GF-D8 (cell line): ENCODE data around the gene RILPL1.
"Not testable (repeated sequence)": the region's sequence is repeated elsewhere in the genome, so short reads cannot be mapped to it uniquely, and the experiment has no call there.

ENCODE experiments used
- DNase-seq: peaks from one replicate; lab custom pipeline; 2025; lab: John Stamatoyannopoulos, UW

Gene RILPL1

DNA sequence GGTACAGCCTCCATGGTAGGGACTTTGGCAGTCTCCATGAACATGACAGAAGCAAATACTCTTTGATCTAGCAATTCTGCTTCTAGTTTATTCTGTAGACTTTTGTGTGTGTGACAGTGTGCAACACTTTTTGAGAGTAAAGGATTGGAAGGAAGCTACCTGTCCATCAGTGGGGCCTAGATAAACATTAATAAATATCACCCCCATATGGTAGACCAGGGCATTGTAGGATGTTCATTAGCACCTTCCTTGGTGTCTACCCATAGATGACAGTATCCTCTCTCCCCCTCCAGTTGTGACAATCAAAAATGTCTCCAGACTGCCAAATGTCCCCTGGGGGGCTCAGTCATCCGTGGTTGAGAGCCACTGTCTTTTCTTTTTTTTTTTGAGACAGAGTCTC, 64.7 kb downstream of the RILPL1 start:
- DNase-seq: no peak

- DNase-seq: no peak
Observed at GRCh38 chr12:123465084-123465483, 68.4 kb downstream of the RILPL1 start.

GRCh38 chr12:123463174-123463573, 70.3 kb downstream of the RILPL1 start:
- DNase-seq: not testable (repeated sequence)

GRCh38 chr12:123457980-123458779, 75.3 kb downstream of the RILPL1 start, which contains the start of gene SNRNP35:
Gene SNRNP35, plus strand, starts transcription at chr12:123458139. Its CDS starts 7,402 bp downstream, at chr12:123465541.
- peak; percentile 65 for DNase-seq

- no peak for DNase-seq
Observed at GRCh38 chr12:123453165-123453564, 80.4 kb downstream of the RILPL1 start.

- not testable (repeated sequence) for DNase-seq
Observed at GRCh38 chr12:123452276-123452550, 81.3 kb downstream of the RILPL1 start.

DNA sequence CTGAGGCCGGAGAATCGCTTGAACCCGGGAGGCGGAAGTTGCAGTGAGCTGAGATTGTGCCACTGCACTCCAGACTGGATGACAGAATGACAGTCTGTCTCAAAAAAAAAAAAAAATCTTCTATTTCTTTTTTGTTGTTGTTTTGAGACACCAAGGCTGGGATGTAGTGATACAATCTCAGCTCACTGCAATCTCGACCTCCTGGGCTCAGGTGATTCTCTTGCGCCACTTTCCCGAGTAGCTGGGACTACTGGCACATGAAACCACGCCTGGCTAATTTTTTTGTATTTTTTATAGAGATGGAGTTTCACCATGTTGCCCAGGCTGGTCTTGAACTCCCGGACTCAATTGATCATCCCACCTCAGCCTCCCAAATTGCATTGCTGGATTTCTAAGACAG, 82.9 kb downstream of the RILPL1 start:
- DNase-seq: no peak

DNA sequence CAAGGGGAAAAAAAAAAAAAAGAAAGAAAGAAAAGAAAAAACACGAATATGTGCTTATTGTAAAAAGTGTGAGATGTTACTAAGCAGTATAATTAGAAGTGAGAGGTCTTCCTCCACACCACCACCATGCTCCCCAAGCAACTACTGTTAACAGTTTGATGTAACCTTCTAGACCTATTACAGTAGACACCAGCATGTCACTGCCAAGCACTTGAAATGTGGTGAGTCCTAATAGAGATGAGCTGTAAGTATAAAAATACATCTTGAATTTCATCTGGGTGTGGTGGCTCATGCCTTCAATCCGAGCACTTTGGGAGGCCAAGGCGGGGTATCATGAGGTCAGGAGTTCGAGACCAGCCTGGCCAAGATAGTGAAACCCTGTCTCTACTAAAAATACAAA, 83.7 kb downstream of the RILPL1 start:
- no peak for DNase-seq

- no peak for DNase-seq
Observed at GRCh38 chr12:123449249-123449733, 84.2 kb downstream of the RILPL1 start.

- DNase-seq: no peak
Observed at GRCh38 chr12:123446333-123446713, 87.2 kb downstream of the RILPL1 start.

DNA sequence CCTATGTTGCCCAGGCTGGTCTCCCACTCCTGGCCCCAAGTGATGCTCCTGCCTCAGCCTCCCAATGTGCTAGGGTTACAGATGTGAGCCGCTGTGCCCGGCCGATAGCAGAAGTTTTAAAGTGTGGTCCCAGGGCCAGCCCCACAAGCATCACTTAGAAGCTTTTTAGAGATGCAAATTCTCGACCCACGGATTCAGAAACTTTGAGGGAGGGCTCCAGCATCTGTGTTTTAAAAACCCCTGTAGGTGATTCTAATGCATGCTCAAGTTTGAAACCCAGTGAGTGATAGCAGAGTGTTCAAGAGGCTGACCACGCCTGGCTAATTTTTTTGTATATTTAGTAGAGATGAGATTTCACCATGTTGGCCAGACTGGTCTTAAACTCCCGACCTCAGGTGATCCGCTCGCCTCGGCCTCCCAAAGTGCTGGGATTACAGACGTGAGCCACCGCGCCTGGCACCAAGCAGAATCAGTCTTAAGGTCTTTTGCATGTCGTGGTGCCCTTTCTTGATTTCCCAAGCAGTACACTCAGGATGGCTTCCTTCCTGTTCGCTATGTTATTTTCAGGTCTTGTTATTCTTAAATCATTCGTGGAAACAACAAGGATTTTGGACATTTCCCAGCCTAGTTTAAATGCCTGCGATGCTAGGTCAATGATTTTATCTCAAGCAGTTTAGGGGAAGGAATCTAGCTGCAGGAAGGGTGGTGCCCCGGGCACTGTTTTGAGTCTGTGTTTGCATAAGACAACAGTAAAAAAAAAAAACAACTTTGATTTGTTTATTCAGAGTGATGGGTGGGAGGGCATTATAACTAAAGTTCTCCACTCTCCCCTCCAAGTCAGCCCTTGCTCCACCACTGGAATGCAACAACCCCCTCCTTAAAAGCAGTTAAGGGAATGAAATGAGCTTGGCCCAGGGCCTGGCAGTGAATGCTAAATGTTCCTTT, 87.9 kb downstream of the RILPL1 start:
- no peak for DNase-seq

DNA sequence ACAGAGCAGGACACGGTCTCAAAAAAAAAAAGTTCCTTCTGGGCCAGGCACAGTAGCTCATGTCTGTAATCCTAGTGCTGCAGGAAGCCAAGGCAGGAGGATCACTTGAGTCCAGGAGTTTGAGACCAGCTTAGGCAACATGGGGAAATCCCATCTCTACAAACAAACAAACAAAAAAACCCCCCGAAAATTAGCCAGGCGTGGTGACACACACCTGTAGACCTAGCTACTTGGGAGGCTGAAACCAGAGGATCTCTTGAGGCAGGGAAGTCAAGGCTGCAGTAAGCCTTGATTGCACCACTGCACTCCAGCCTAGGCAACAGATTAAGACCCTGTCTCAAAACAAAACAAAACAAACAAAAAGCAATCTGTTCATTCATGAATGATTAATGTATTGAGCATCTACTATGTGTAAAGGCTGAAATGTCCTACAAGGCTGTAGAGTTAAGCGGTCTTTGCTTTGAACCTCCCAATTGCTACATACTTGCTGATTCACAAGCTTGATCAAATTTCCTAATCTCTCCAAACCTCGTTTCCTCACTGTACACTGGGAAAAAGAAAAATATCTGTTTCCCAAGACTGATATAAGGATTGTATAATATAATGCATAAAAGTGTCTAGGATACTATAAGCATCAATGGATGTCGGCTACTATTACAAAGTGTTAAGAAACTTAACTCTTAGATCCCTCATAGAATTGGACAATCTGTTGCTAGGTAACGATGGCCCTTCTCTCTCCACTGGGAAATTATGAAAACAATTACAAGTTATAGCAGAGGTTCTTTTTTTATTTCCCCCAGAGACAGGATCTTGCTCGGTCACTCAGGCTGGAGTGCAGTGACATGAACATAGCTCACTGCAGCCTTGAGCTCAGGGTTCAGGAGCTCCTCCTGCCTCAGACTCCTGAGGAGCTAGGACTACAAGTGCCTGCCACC, 89.2 kb downstream of the RILPL1 start:
- no peak for DNase-seq

- DNase-seq: peak; percentile 30
Observed at GRCh38 chr12:123442774-123443173, 90.7 kb downstream of the RILPL1 start.

DNA sequence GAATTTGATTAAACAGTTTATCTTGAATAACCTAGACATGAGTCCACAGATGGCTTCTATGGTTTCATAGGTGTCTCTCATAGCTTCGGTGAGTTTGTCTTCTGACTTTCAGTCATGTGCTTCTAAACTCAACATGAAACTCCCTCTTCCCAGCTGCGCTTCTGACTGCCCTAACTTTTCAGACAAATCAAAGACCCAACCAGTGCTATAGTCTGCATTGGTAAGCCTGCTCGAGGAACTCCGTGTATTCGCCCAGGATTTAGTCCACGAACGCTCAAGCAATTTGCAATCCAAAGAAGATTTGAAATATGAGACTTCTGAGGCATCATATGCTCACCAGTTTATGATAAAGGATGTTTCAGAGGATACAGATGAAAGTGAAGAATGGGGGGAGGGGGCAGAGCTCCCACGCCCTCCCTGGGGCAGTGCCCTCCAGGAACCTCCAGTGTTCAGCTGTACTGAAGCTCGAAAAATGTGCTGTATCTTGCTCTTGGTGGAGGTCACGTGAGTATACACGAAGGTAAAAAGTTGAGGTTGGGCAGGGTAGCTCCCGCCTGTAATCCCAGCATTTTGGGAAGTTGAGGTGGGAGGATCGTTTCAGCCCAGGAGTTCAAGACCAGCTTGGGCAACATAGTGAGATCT, 91.9 kb downstream of the RILPL1 start:
- DNase-seq: no peak

- DNase-seq: peak; percentile 97
Observed at GRCh38 chr12:123436017-123436964, 97.2 kb downstream of the RILPL1 start, which contains the start of gene RILPL2. Gene RILPL2, minus strand, starts transcription at chr12:123436684. Its CDS starts 264 bp downstream, at chr12:123436420.

GRCh38 chr12:123435636-123436016, 97.9 kb downstream of the RILPL1 start:
- no peak for DNase-seq

DNA sequence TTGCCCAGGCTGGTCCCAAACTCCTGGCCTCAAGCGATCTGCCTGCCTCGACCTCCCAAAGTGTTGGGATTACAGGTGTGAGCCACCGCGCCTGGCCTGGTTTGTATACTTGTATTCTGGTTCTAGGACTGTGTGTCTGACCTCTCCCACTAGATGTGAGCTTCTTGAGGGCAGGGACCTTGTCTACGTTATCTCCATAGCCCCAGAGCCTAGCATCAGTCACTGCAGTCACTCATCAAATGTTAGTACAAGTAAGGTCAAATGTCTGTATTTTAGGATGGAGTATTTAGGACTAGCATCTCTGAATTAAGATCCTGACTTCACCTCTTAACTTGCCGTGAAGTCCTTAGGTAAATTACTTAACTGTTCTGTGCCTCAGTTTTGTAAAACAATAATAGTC, 99.9 kb downstream of the RILPL1 start:
- no peak for DNase-seq

DNA sequence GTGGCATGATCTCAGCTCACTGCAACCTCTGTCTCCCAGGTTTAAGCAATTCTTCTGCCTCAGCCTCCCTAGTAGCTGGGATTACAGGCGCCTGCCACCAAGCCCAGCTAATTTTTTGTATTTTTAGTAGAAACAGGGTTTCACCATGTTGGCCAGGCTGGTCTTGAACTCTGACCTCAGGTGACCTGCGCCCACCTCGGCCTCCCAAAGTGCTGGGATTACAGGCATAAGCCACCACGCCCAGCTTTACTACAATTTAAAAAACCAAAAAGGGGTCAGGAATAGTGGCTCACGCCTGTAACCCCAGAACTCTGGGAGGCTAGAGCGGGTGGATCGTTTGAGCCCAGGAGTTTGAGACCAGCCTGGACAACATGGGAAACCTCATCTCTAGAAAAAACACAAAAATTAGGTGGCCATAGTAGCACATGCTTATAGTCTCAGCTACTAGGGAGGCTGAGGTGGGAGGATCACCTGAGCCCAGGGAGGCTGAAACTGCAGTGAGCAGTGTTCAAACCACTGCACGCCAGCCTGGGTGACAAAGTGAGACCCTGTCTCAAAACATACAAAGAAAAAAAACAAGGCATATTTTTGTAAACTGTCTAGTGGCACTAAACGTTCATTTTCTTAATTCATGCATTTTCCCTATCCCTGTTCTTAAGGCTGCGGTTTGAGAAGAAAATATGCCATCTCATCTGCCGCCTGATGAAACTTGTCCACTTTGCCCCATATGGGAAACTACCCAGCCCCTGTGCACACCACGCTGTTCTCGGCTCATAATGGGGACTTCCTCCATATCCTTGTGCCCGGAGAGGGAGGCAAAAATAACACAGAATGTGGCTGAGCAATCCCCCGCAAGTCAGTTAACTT, 101.3 kb downstream of the RILPL1 start:
- DNase-seq: peak; percentile 75

GRCh38 chr12:123429101-123429500, 104.4 kb downstream of the RILPL1 start:
- not testable (repeated sequence) for DNase-seq
